ENCODE measurements around the gene NKRF. TPM values are rescaled to one million over a fixed set of nuclear protein-coding genes. Genes with fewer than 3 reads are reported as not detected.

Gene NKRF
- total RNA-seq, 1 donor from 2014 or later, result 8.9 TPM

Other genes with a start within 250 kb of the NKRF start
- 18.8 and 24.4 TPM in 2 replicates for gene SLC25A43, start 207.1 kb downstream of the NKRF start, total RNA-seq
- gene SLC25A5, start 138.0 kb downstream of the NKRF start, total RNA-seq, result 282 and 348 TPM in 2 replicates
- 24.2 and 29.6 TPM in 2 replicates for gene STEEP1, start 41.0 kb downstream of the NKRF start, total RNA-seq
- gene UBE2A, start 31.9 kb downstream of the NKRF start, total RNA-seq, result 45.4 and 52.7 TPM in 2 replicates
- gene SEPTIN6, start 86.7 kb upstream of the NKRF start, total RNA-seq, result 23.6 and 24.4 TPM in 2 replicates
- not detected in 2 replicates for gene SOWAHD, start 152.2 kb upstream of the NKRF start, total RNA-seq
- 3,643 and 8,776 TPM in 2 replicates for gene RPL39, start 185.2 kb upstream of the NKRF start, total RNA-seq
- 2.2 and 4.1 TPM in 2 replicates for gene UPF3B, start 246.5 kb upstream of the NKRF start, total RNA-seq